ENCODE measurements around the gene MEGF11.

The MEGF11 gene

GRCh38 chr15:66112388-66112787, 141.2 kb downstream of the MEGF11 start:
- DNase-seq (ENCODE audit: low read depth), result no peak

DNA sequence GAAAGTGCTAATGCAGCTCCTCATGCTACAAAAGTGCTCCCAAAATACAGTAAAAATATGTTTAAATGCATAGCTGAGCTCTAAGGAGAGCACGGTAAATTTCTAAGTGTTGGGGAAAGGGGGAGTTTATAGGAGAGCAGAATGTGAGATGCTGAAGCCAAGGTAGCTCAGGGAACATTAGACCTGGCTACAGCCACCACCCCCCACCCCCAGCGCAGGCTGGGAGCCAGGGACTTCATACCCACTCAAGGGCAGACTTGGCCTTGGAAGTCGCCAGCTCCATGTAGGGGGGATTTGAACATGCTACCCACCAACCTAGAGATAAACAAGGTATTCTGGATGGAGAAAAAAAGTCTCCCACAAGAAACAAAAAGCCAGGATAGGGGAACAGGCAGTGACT, 142.2 kb downstream of the MEGF11 start:
- no peak for DNase-seq (ENCODE audit: low read depth)

GRCh38 chr15:66110864-66111263, 142.7 kb downstream of the MEGF11 start:
- no peak for DNase-seq (ENCODE audit: low read depth)

GRCh38 chr15:66109826-66110225, 143.7 kb downstream of the MEGF11 start:
- no peak for DNase-seq (ENCODE audit: low read depth)

DNA sequence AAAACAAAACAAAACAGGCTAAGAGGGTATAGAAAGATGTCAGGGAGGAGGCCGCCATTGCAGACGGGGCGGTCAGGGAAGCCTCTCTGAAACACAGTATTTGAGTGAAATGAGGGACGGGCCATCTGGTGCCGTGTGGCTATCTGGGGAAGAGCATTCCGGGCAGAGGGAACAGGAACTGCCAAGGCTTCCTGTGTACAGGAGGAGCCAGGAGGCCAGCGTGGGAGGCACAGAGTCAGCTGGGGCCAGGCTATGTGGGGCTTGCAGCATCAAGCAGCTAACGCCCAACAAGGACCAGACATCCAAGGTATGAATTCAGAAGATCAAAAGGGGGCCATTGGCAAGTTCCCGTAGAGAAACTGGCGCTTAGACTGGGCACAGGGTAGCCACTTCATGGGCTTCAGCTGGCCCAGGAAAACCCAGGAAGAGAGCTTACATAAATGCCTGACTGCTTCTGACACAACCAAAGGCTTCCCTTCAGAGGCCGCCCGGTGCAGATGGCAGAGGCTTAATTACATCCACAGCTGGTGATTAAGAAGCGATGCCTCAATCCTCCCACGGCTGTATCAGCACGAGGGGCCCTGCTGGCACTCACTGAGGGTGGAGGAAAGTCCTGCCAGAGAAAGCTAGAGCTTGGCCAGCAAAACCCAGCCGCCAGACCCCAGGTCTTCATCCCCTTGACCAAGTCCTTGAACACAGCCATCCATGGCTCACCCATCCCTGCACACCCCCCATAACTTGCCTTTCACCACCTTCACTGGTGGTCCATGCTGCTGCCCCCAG, 144.9 kb downstream of the MEGF11 start:
- DNase-seq (ENCODE audit: low read depth), result no peak

DNA sequence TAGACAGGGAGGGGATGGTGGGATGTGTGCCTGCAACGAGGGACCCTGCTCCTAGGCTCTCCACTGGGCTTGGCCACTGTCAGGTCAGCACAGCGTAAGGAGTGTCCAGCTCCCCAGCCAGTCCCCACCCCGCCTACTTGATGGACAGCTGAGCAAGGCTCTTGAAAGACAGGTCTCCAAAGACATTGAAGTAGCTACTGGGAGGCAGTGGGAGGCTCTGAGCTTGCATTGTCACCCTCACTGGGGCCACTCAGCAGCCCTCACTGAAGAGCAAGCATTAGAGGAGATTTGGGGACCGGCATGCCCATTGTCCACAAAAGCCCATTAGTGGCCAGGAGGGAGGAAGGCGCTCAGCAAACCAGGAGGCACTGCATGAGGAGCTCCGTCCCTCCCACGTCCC, 146.5 kb downstream of the MEGF11 start:
- no peak for DNase-seq (ENCODE audit: low read depth)

DNA sequence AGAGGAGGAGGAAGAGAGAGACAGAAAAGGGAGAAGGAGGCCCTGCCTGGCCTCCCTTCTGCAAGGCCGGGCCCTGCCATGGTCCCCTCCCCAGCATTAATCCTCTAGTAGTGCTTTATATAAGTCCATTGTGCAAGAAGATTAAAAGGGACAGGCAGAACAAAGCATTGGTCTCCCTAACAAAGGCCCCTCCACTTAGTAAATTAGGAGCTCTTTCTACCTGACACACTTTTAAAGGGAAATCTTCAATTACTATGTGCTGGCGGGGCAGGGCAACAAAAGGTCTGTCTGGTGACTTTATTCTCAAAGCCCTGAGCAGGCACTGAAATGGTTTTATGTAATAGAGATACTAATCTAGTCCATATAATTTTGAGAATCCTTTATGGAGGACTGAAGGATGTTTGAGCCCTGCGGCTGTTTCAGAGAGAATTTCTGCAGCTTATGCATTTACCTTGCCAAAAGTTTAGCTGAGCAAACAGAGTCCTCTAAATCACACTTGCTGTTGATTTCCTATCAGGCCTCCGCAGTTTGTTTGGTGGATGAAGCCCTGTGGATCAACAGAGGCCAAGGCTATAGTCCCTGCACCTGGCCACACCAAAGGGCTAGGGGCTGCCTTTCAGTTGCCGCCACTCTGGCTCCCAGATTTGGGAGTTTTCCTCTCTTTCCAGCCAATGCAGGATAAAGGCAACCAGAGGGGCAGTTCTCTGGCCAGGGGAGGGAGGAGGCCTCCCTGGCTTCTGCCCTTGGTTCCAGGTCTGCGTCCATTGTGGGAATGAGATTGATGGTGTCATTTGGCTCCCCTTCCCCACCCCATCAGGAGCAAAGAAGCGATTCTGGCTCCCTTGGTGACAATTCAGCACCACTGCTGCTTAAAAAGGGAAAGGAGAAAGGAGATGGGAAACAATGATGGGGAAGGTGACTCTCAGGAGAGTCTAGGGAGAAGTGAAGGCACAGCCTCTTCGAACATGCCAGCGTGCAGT, 148.0 kb downstream of the MEGF11 start:
- no peak for DNase-seq (ENCODE audit: low read depth)

- no peak for DNase-seq (ENCODE audit: low read depth)
Observed at GRCh38 chr15:66103293-66103590, 150.3 kb downstream of the MEGF11 start.

- no peak for DNase-seq (ENCODE audit: low read depth)
Observed at GRCh38 chr15:66102563-66103292, 150.8 kb downstream of the MEGF11 start.

DNA sequence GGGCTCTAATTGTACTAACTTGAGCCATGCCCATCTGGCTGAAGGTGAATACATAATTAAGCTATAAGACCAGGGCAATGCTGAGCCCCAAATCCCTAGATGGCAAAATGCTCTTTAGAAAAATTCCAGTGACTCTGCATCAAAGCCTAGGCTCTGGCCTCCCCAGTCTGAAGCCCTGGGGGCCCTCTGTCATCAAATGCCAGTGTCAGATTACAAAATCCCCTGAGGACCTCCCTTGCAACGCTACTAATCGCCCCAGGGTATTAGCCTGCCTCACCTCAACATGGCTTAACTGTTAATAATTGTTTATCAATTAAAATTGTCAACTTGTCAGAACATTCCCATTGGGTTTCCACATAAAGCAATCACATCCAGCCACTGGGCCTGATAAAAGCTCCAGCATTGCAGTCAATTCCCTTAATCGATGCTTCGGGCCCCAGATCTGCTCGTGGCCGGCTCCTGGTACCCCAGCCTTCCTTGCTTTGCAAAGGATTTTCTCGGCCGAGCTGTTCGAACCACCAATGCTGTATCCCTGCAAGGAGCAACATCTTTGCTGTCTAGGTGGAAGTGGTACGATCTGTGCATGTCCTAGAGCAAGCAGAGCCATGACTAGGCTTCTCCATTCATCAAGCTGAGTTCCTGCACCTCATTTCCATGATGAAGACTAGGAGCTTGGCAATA, 151.7 kb downstream of the MEGF11 start:
- no peak for DNase-seq (ENCODE audit: low read depth)

DNA sequence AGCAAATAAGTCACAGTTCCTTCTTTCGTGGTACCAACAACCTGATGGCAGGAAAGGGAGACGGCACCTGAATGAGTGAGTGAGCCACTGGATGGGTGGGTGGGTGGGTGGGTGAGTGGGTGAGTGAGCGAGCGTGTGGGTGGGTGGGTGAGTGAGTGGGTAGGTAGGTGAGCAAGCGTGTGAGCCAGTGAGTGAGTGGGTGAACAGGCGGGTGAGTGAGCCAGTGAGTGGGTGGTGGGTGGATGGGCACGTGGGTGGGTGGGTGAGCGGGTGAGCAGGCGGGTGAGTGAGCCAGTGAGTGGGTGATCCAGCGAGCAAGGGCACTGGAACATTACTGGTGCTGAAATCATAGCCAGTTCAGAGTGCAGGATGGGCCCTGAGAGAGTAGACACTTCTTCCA, 152.8 kb downstream of the MEGF11 start:
- no peak for DNase-seq (ENCODE audit: low read depth)

GRCh38 chr15:66099950-66100671, 153.4 kb downstream of the MEGF11 start:
- DNase-seq (ENCODE audit: low read depth), result no peak

- no peak for DNase-seq (ENCODE audit: low read depth)
Observed at GRCh38 chr15:66098022-66098363, 155.6 kb downstream of the MEGF11 start.

- DNase-seq (ENCODE audit: low read depth), result no peak
Observed at GRCh38 chr15:66097151-66098021, 156.2 kb downstream of the MEGF11 start.

DNA sequence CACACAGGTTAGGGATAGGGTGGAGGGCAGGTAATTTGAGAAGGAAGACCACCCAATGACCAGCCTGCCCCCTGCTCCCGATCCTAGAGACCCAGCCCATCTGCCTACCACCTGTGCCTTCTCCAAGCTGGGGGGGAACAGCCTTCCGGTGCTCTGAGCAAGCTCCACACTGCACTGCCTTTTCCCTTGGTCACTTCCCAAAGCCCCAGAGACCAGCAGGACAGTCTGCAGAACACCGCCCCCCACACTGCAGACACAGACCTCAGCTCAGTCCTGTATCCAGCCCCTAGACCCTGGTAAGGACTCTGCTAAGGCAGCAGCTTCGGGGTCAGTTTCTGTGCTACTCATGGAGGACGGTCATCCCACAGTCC, 156.9 kb downstream of the MEGF11 start:
- no peak for DNase-seq (ENCODE audit: low read depth)

DNA sequence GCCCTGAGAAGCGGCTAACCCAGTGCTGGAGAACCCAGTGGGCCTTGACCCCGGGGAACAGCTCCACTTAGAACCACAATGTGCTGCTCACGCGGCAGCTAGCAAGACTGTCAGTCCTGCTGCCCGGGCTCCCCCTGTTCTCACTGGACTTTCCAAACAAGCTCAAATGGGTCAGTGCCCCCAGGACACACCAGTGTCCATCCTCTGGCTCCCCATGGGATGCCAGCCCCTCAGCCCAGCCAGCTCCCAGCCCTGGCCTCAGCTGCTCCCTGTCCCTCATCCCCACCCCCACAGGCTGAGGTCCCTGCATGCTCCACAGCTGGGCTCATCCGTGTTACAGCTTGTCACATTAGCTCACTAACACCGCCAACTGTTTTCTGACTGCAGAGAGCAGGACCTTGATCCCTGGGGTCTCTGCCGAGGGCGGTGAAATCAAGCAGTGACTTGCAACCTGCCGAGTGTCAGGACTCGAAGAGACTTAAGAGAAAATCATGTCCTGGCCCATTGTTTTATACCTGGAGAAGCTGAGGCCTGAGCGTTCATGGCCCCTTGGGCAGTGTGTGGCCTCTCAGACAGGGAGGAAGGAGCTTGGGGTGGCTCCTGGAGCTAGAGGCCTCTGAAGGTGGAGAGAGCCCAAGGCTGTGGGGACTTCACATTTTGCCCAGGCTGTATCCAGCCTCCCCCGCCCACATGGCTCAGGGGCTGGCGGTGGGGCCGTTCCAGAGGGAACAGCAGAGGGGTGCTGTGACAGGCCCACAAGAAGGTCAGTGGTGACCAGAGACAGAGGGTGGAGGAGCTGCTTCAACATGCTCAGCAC, 157.5 kb downstream of the MEGF11 start:
- DNase-seq (ENCODE audit: low read depth), result no peak

DNA sequence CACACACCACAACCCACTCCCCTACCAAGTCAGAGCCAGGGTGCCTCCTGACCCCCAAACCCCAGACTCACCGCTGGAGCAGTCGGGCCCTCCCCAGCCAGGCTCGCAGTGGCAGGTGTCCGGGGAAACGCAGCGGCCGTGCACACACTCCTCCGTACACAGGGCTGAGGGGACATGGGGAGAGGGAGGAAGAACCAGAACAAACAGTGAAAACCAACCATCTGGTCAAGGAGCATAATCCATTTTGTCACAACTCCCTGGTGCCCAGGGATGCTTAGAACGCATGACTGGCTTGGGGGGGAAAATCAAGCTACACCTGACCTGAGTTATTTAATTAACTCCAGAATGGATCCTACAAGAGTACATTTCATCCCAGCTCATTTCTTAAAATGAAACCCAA, 159.2 kb downstream of the MEGF11 start:
- no peak for DNase-seq (ENCODE audit: low read depth)

- DNase-seq (ENCODE audit: low read depth), result no peak
Observed at GRCh38 chr15:66092053-66093016, 161.2 kb downstream of the MEGF11 start.

All from stimulated activated CD8-positive, alpha-beta memory T cell treated with anti-CD3 and anti-CD28 coated beads, Interleukin-7, amount 100 ng/mL, for 24 hours (primary cell).